Motor neuron (in vitro differentiated cells): ENCODE results near the gene FARS2. TPM values are rescaled to one million over a fixed set of nuclear protein-coding genes. Genes with fewer than 3 reads are reported as not detected.

Source experiments
- ATAC-seq, 8 experiments: fragments of 200-7000 bp; cut with Tn5 transposase; replicated peaks in 6 of 8; 2 replicates each; pipeline ENCODE4 v1.8.0; 2021; ENCODE audit warnings: mild to moderate bottlenecking in 8 of 8, moderate library complexity in 8 of 8
- H3K27ac ChIP-seq, 2 donors: fragments of 250-450 bp; sonication (Bioruptor Pico); 2 replicates each; pipeline ENCODE4 v1.9.0; 2021; ENCODE audit warnings: antibody characterized with exemption in 2 of 2, mild to moderate bottlenecking in 2 of 2, moderate library complexity in 1 of 2
- H3K4me1 ChIP-seq, 2 donors: fragments of 250-450 bp; sonication (Bioruptor Pico); replicated peaks in 1 of 2; 2 replicates each; pipeline ENCODE4 v1.6.1; 2021; ENCODE audit warnings: antibody characterized with exemption in 2 of 2, mild to moderate bottlenecking in 2 of 2, moderate library complexity in 1 of 2
- H3K4me3 ChIP-seq, 5 donors: fragments of 250-450 bp; sonication (Bioruptor Pico); 2 replicates each; pipeline ENCODE4 v1.9.0; 2021; ENCODE audit warnings: antibody characterized with exemption in 5 of 5, mild to moderate bottlenecking in 5 of 5, moderate library complexity in 4 of 5
- WGBS, 10 experiments: fragments of 450-650 bp; shearing (Covaris generic); methylation state at CpG; one replicate each; pipeline ENCODE4 v1.0.0; 2022; 5-methylcytosine and 5-hydroxymethylcytosine counted together
- in situ Hi-C, 9 experiments: fragments of 400-800 bp; cut with MboI; loops; one replicate each; pipeline ENCODE4 v1.15.0; 2021; ENCODE audit warnings: low sequenced_read_pairs in 9 of 9, low pct_unique_long_range_greater_than_20kb in 2 of 9; ENCODE audit not compliant: unreplicated experiment in 9 of 9
- total RNA-seq, 8 experiments: library from RNA; unstranded; fragments of 300-600 nt; gene quantifications; 2 replicates each; pipeline versions ENCODE4 v1.2.3 to v1.2.4, GENCODE V29; 2022

FARS2 gene
- total RNA-seq, 8 experiments from 2014 or later, result 10.9 to 24.1 (median 15.6) TPM

DNA sequence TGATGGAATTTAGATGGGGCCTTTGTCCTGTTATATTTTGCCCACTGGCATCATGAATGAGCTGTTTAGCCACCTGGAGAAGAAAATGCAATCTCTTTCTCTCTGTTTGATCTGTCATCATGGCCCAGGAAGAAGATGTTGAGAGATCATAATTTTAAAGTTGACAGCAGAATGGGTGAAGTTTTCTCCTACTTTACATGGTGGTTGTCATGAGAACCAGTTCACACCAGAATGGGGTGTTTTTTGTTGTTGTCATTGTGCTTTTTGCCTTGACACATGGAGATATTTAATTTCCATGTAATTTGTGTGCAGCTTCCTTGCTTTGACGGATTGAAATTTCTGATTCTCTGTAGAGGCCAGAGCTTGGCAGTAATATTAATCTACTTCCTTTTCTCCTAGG lies 122.5 kb downstream of the FARS2 start:
- H3K4me1 ChIP-seq, result peaks cover 16 to 23% of the 10 kb centered on the region in 2 donors
- ATAC-seq, result no peak
- in situ Hi-C loops, result loop anchor here in 2 of 9 experiments (25.0 kb wide), 2 partner anchors 247 to 322 kb away; no protein-coding TSS in a partner anchor
- H3K4me3 ChIP-seq, result no peak overlapping the region
- no peak overlapping the region for H3K27ac ChIP-seq
- WGBS, 10 experiments, result 80 to 100% (median 100%) methylated on average over 1 of the region's 1 CpG; no CpG with 5 or more reads in 3 of the 10 experiments

DNA sequence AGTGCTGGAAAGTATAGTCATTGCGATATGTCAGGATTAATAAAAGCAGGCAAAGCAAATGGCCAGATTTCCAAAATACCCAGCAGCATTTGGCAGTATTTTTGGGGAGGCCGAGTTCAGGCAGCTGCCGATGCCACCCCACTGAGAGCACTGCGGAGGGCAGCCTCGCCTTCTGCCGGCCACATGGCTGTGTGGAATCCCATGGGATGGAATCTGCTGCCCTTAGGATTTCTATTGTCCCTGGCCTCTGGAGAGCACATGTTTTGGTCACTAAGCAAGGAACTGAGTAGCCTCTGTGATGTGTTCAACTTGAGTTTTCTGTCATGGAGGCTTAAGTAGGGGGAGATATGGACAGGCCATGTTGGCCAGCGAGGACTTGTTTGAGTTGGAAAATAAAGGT lies 123.0 kb downstream of the FARS2 start:
- no peak overlapping the region for H3K27ac ChIP-seq
- 22 to 93% (median 83%) methylated on average over 1 to 7 of the region's 7 CpGs; no CpG with 5 or more reads in 3 of the 10 experiments for WGBS, 10 experiments
- no peak overlapping the region for H3K4me3 ChIP-seq
- ATAC-seq, result peak in 1 of 8 experiments; percentile 24
- H3K4me1 ChIP-seq, result peaks cover 16 to 23% of the 10 kb centered on the region in 2 donors
- in situ Hi-C loops, result loop anchor here in 2 of 9 experiments (25.0 kb wide), 2 partner anchors 247 to 322 kb away; no protein-coding TSS in a partner anchor

DNA sequence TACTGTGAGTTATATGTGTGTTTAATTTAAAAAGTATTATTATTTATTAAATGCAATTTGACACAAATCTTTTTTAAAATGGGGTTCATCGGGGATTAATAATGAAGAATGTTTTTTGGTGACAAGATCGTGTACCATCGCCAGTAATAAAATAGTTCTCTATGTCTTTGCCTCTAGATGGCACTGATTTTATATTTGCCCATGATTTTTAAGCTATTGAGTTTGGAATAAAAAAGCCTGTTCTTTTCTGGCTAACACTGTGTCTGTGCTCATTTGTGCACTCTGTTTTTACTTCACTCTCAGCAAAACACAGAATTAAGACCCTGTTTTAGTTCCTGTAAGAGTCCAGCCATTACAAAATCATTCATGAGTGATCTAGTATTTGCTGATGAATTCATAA lies 127.0 kb downstream of the FARS2 start:
- in situ Hi-C loops, result loop anchor here in 2 of 9 experiments (25.0 kb wide), 2 partner anchors 251 to 326 kb away; no protein-coding TSS in a partner anchor
- no peak overlapping the region for H3K27ac ChIP-seq
- H3K4me3 ChIP-seq, result no peak overlapping the region
- ATAC-seq, result no peak
- H3K4me1 ChIP-seq, result peaks cover 18 to 21% of the 10 kb centered on the region in 2 donors
- 54 to 100% (median 90%) methylated on average over 1 to 3 of the region's 3 CpGs; no CpG with 5 or more reads in 1 of the 10 experiments for WGBS, 10 experiments

DNA sequence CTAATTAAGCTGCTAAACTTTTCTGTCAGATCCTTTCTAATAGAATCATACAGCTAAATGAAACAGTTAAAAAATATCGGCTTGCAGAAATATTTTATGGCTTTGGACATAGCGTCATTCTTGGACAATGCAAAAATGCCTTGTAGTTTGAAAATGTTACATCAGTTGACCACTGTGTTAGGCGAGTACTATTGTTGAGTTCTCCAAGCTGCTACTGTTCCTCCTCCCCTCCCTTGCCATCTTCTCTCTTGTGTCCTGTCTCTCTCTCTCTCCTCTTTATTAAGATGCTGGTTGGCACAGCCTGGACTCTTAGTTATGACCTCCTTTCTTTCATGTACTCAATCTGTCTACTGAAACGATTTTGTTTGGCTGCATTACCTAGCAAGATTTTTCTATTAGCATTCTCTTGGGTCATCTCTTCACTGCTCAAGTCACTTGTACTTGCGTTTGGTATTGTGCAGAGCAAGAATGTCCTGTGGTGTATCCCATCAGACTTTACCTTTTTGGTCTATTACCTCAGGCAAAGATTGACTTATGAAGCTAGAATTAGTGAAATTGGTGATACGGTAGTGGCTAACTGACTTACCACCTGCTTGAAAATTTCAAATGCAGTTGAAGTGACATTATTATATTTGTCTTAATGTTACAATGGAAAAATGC lies 127.9 kb downstream of the FARS2 start:
- peak in 1 of 8 experiments; percentile 56 for ATAC-seq
- Histone ChIP-seq H3K4me1 (peaks cover 12 to 16% of the 10 kb centered on the region in 2 donors), H3K4me3 (no peak overlapping the region), H3K27ac (no peak overlapping the region)
- 12 to 92% (median 69%) methylated on average over 2 to 6 of the region's 6 CpGs for WGBS, 10 experiments
- in situ Hi-C loops, result loop anchor here in 2 of 9 experiments (25.0 kb wide), 2 partner anchors 252 to 327 kb away; no protein-coding TSS in a partner anchor

DNA sequence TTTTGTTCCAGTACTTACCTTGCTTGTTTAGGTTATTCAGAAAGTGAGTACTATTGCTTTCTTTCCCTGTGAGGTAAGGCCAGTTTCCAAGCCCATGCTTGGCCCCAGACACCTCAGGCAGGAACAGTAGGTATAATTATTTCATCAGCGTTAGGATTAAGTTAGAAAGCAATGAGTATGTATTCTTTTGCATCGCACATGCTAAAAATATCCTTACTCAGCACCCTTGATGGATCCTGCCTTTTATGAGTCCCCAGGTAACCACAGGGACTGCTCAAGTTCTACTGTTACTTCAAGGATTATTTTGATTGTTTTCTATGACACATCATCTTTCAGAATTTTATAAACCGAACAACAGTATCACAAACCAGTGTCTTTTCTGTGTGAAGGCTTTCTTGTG lies 128.9 kb downstream of the FARS2 start:
- H3K4me3 ChIP-seq, result no peak overlapping the region
- 52 to 94% (median 89%) methylated on average over 1 to 3 of the region's 3 CpGs; no CpG with 5 or more reads in 1 of the 10 experiments for WGBS, 10 experiments
- H3K27ac ChIP-seq, result no peak overlapping the region
- peaks cover 3 to 12% of the 10 kb centered on the region in 2 donors for H3K4me1 ChIP-seq
- no peak for ATAC-seq
- in situ Hi-C loops, result loop anchor here in 2 of 9 experiments (25.0 kb wide), 2 partner anchors 253 to 328 kb away; no protein-coding TSS in a partner anchor

DNA sequence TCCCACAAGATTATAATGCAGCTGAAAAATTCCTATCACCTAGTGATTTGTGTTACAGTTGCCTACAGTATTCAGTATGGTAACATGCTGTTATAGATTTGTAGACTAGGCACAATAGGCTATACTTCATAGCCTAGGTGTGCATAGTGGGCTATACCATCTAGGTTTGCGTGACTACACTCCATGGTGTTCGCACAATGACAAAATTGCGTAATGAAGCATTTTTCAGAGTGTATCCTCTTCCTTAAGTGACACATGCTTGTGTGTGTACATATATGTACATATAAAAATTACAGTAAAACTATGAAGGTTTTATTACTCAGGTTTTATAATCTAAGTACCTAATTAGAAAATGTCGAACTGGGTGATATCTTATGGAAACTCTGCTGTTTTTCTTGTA lies 133.0 kb downstream of the FARS2 start:
- in situ Hi-C loops, result loop anchor here in 2 of 9 experiments (25.0 kb wide), 2 partner anchors 257 to 332 kb away; no protein-coding TSS in a partner anchor
- H3K4me3 ChIP-seq, result no peak overlapping the region
- H3K27ac ChIP-seq, result no peak overlapping the region
- no peak for ATAC-seq
- 60 to 100% (median 94%) methylated on average over 1 to 4 of the region's 4 CpGs; no CpG with 5 or more reads in 2 of the 10 experiments for WGBS, 10 experiments
- peaks cover 0 to 2% of the 10 kb centered on the region in 2 donors for H3K4me1 ChIP-seq

DNA sequence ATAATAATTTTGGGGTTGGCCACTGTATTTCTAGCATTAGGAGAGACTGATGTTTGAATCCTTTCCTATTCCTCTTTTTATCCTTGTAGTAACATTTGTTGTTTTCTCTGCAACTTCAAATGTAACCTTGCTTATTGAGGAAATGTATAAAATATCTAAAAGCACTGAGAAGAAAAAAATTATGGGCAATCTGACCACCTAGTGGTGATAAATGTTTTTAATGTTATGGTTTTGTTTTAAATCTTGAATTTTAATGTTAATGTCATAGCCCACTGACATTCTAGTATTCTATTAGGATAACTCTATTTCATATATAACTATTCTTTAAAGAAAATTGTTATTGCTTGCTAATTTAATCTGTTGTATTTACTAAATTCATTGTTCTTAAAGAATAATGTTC lies 134.4 kb downstream of the FARS2 start:
- no peak for ATAC-seq
- Histone ChIP-seq H3K27ac (no peak overlapping the region), H3K4me1 (no peaks in the 10 kb centered on the region), H3K4me3 (no peak overlapping the region)
- in situ Hi-C loops, result loop anchor here in 2 of 9 experiments (25.0 kb wide), 2 partner anchors 258 to 333 kb away; no protein-coding TSS in a partner anchor

DNA sequence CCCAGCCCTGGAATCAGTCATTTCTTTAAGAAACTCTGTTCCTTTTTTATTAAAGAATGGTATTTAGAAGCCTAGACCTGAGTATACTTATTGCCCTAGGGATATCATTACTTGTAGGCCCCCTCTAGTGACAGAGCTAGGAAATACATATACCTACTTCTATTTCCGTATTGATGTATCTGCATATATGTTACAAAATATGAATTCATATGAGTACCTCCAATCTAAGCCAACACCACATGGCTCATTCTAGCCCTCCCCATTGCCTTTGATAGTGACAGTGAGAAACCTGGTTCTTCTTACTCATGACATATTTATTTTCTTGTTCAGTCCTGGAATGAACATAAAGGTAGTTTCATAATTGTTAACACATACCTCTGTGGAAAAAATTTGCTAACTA lies 137.2 kb downstream of the FARS2 start:
- H3K27ac ChIP-seq, result no peak overlapping the region
- peak in 1 of 8 experiments; percentile 34 for ATAC-seq
- in situ Hi-C loops, result loop anchor here in 2 of 9 experiments (25.0 kb wide), 2 partner anchors 261 to 336 kb away; no protein-coding TSS in a partner anchor
- WGBS, 10 experiments, result 10 to 100% (median 68%) methylated on average over 1 of the region's 1 CpG; no CpG with 5 or more reads in 2 of the 10 experiments
- no peak overlapping the region for H3K4me3 ChIP-seq
- H3K4me1 ChIP-seq, result no peaks in the 10 kb centered on the region

DNA sequence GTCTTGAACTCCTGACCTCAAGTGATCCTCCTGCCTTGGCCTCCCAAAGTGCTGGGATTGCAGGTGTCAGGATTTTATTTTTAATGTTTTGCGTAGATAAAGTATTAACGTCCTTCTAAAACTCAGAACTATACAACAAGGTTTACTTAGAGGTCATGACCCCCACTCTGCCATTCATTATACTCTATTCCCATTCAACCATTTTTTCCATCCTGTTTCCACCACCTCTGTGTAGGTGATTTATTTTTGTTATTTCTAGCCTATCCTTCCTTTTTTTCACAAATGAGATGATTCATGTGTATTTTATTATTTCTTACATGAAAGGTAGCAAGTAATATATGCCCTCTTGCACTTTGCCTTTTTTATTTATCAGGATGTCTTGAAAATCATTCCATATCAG lies 138.1 kb downstream of the FARS2 start:
- H3K4me3 ChIP-seq, result no peak overlapping the region
- ATAC-seq, result no peak
- in situ Hi-C loops, result loop anchor here in 2 of 9 experiments (25.0 kb wide), 2 partner anchors 262 to 337 kb away; no protein-coding TSS in a partner anchor
- WGBS, 10 experiments, result 79 to 100% (median 100%) methylated on average over 1 to 2 of the region's 2 CpGs; no CpG with 5 or more reads in 2 of the 10 experiments
- no peaks in the 10 kb centered on the region for H3K4me1 ChIP-seq
- no peak overlapping the region for H3K27ac ChIP-seq

DNA sequence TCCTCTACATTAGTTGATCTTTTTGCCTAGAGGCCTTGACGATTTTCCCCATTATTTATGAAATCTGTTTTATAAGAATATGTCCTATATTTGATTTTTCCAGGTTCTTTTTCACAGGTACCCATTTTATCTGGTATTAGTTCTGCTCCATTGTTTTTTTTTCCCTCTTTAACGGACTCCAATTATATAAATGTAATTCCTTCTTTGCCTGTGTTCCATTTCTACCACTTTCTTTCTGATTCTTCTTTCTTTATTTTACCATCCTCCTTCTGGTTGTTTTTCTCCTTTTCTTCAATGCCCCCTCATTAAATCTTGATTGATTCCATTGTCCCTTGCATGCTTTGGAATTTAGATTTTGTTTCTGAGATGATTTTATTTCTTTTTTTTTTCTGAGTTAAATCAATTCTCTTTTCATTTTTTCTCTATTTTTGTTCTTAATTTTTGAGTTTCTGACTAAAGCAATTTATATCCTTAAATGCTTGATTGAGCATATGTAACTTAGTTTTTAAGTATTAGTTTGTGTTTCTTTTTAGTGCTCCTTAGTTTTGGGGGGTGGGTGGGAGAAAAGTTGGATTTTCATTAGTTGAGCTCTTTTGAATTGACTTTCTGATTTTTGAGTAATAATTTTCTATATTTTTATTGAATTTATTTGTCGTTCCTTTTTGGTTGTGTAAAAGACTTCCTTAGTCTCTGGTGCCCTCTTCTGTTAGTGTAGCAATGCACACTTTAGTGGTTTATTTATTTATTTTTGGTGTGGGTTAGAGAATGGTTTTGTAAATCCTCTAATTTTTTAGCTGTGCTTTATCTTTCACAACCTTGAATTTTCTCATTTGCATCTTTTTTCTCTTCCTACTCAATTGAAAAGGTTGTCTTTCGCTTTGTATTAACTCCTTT lies 140.8 kb downstream of the FARS2 start:
- Histone ChIP-seq H3K27ac (no peak overlapping the region), H3K4me3 (no peak overlapping the region), H3K4me1 (no peaks in the 10 kb centered on the region)
- no peak for ATAC-seq
- WGBS, 10 experiments, result 56 to 100% (median 87%) methylated on average over 3 to 4 of the region's 4 CpGs
- in situ Hi-C loops, result no loop called here

DNA sequence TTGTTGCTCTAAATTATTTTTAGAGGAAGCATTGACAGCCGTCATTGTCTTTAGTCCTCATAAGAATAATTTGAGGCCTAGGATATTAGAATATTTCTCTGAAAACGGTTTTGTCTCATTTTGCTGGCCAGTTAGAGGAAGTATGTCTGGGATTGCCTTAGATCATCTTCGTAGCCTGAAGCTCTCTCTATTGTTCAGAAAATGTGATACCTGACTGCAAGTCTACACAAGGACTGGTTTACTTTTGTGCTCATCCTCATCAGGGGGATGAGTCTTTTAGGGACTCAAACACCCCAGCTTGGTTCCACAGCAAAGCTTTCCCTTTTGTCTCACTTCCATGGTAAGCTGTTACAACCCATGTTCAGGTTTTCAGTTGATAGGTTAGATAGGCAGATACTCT lies 141.8 kb downstream of the FARS2 start:
- 66 to 100% (median 91%) methylated on average over 1 to 3 of the region's 3 CpGs; no CpG with 5 or more reads in 1 of the 10 experiments for WGBS, 10 experiments
- Histone ChIP-seq H3K27ac (no peak overlapping the region), H3K4me3 (no peak overlapping the region), H3K4me1 (no peaks in the 10 kb centered on the region)
- ATAC-seq, result no peak
- in situ Hi-C loops, result no loop called here

DNA sequence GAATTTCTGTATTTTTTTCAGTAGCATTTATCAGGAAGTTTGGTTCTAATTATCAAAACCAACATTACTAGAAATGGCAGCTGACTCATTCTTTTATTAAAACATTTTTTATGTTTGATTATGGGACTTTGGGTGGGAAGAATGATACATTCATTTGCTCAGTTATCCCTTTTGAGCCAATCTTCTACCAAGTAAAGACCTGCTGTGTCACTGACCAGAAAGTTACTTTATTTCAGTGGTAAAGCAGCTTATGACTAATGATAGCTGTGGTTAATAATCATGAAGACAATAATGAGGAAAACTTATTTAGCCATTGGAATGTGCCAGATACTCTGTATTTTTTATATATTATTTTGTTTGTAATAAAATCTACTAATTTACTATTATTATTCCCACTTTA lies 142.3 kb downstream of the FARS2 start:
- Histone ChIP-seq H3K4me1 (no peaks in the 10 kb centered on the region), H3K27ac (no peak overlapping the region), H3K4me3 (no peak overlapping the region)
- in situ Hi-C loops, result no loop called here
- ATAC-seq, result no peak

DNA sequence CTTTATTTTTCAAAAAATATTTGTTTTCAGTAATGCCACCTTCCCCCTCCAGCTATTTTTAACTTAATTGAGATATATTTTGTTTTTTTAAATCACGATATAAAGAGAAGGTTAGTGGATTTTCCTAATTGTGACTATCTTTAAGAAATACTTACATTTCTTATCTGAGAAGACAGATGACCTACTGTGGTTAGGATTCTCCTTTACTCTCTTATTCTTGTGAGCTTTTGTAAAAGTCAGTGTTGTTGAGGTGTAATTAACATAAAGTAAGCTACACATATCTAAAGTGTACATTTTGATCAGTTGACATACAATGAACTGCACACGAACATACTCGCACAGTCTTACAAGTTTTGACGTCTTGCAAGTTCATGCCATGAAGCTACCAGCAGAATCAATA lies 144.7 kb downstream of the FARS2 start:
- no peaks in the 10 kb centered on the region for H3K4me1 ChIP-seq
- ATAC-seq, result no peak
- H3K4me3 ChIP-seq, result no peak overlapping the region
- in situ Hi-C loops, result no loop called here
- 84 to 100% (median 97%) methylated on average over 1 to 4 of the region's 4 CpGs; no CpG with 5 or more reads in 2 of the 10 experiments for WGBS, 10 experiments
- H3K27ac ChIP-seq, result no peak overlapping the region
